Suprapubic skin (tissue), 4 donors: ENCODE results near the gene MACO1.
"Not testable (repeated sequence)": the region's sequence is repeated elsewhere in the genome, so short reads cannot be mapped to it uniquely, and the experiment has no call there.

Experiments used
- CTCF ChIP-seq, 2 donors: fragments of 200-600 bp in 1 of 2; fragments of 450-650 bp in 1 of 2; sonication (generic) in 1 of 2; IDR thresholded peaks; one replicate each; pipeline ENCODE4 v1.5.1; 2016 to 2019; ENCODE audit warnings: antibody characterized with exemption in 2 of 2, mild to moderate bottlenecking in 1 of 2, moderate library complexity in 1 of 2
- POLR2A ChIP-seq, 2 donors: fragments of 450-650 bp; IDR thresholded peaks; one replicate each; pipeline ENCODE4 v1.6.1; 2017; ENCODE audit warnings: antibody characterized with exemption in 2 of 2, mild to moderate bottlenecking in 2 of 2, moderate library complexity in 2 of 2
- POLR2AphosphoS5 ChIP-seq, 3 donors: sonication (generic); formaldehyde crosslinking; IDR thresholded peaks; one replicate each; pipeline ENCODE4 v1.6.1; 2017; ENCODE audit warnings: antibody characterized with exemption in 3 of 3

DNA sequence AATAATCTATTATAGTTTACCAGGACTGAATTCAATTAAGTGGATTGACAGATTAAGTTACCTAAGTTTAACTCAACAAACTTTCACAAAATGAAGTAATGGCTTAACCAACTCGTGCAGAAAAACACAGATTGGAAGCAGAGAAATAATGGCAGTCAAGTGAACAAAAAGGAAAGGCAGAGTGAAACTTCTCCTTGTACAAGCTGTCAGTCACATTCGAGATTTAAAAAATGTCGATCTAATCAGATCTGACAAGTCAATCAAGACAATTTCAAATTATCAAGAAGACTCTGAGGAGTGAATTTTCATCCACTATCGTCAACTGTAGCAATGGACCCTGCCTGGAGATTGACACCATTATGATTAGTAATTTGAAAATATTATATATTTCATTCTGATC lies 13.4 kb upstream of the MACO1 start:
- not testable (repeated sequence) for TF ChIP-seq CTCF, POLR2AphosphoS5, POLR2A (IDR thresholded peaks at IDR 0.05)
